ENCODE measurements around the gene GDAP2. TPM values are rescaled to one million over a fixed set of nuclear protein-coding genes. Genes with fewer than 3 reads are reported as not detected.

Gene GDAP2
- total RNA-seq, 1 experiment from 2014 or later = 14.5 TPM

DNA sequence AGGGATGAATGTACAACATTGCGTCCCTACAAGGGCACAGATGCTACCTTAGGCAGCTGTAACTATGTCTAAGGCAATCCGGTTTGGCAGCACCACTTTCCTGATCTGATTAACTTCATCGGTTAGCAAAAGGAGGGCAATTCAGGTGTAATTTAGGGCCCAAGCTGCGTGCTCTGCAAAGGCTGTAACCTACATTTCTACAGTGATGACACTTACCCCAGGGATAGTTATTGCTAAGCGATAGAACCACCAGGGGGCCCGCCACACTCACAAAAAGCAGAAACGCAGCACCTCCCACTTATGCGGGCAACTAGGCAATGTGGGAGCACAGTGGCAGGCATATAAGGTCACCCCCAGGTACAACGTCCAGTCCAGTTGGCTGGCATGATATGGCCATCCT lies 113.5 kb downstream of the GDAP2 start:
- in situ Hi-C loops (cut with HindIII; ENCODE audit: low pct_unique_long_range_greater_than_20kb, low sequenced_read_pairs) = no loop called here
- no peaks in the 10 kb centered on the region for H3K36me3 ChIP-seq (ENCODE audit: control insufficient read depth, insufficient read depth, low read length)
- H3K27ac ChIP-seq (ENCODE audit: low read length) = no peak overlapping the region
- ChIA-PET CTCF (no interaction called here), POLR2A (no interaction called here)
- H3K27me3 ChIP-seq (ENCODE audit: control insufficient read depth, insufficient read depth, low read length) = no peaks in the 10 kb centered on the region
- TF ChIP-seq, protein P1, sequence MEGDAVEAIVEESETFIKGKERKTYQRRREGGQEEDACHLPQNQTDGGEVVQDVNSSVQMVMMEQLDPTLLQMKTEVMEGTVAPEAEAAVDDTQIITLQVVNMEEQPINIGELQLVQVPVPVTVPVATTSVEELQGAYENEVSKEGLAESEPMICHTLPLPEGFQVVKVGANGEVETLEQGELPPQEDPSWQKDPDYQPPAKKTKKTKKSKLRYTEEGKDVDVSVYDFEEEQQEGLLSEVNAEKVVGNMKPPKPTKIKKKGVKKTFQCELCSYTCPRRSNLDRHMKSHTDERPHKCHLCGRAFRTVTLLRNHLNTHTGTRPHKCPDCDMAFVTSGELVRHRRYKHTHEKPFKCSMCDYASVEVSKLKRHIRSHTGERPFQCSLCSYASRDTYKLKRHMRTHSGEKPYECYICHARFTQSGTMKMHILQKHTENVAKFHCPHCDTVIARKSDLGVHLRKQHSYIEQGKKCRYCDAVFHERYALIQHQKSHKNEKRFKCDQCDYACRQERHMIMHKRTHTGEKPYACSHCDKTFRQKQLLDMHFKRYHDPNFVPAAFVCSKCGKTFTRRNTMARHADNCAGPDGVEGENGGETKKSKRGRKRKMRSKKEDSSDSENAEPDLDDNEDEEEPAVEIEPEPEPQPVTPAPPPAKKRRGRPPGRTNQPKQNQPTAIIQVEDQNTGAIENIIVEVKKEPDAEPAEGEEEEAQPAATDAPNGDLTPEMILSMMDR (IDR thresholded peaks at IDR 0.05) = peak; percentile 17
- TF ChIP-seq, protein P2, sequence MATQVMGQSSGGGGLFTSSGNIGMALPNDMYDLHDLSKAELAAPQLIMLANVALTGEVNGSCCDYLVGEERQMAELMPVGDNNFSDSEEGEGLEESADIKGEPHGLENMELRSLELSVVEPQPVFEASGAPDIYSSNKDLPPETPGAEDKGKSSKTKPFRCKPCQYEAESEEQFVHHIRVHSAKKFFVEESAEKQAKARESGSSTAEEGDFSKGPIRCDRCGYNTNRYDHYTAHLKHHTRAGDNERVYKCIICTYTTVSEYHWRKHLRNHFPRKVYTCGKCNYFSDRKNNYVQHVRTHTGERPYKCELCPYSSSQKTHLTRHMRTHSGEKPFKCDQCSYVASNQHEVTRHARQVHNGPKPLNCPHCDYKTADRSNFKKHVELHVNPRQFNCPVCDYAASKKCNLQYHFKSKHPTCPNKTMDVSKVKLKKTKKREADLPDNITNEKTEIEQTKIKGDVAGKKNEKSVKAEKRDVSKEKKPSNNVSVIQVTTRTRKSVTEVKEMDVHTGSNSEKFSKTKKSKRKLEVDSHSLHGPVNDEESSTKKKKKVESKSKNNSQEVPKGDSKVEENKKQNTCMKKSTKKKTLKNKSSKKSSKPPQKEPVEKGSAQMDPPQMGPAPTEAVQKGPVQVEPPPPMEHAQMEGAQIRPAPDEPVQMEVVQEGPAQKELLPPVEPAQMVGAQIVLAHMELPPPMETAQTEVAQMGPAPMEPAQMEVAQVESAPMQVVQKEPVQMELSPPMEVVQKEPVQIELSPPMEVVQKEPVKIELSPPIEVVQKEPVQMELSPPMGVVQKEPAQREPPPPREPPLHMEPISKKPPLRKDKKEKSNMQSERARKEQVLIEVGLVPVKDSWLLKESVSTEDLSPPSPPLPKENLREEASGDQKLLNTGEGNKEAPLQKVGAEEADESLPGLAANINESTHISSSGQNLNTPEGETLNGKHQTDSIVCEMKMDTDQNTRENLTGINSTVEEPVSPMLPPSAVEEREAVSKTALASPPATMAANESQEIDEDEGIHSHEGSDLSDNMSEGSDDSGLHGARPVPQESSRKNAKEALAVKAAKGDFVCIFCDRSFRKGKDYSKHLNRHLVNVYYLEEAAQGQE (IDR thresholded peaks at IDR 0.05; ENCODE audit: insufficient read depth in 1 of 2, low read depth in 2 of 2, low read length in 1 of 2) = no peak
- no peaks in the 10 kb centered on the region for H3K9me3 ChIP-seq (ENCODE audit: control insufficient read depth, insufficient read depth, low read depth, low read length)
- intact Hi-C loops (cut with micrococcal nuclease; ENCODE audit: unreplicated experiment) = loop anchor here (10.0 kb wide), 1 partner anchor 79 kb away; no protein-coding TSS in a partner anchor
- H3K4me3 ChIP-seq (ENCODE audit: low read depth in 2 of 2, low read length in 2 of 2) = no peak overlapping the region
- DNase-seq (ENCODE audit: low read depth, low spot score) (no peak), ATAC-seq (no peak)
- H3K4me1 ChIP-seq (ENCODE audit: control insufficient read depth, insufficient read depth, low read length) = no peaks in the 10 kb centered on the region
- BruUV-seq (replicated peaks) = no TSS peak

DNA sequence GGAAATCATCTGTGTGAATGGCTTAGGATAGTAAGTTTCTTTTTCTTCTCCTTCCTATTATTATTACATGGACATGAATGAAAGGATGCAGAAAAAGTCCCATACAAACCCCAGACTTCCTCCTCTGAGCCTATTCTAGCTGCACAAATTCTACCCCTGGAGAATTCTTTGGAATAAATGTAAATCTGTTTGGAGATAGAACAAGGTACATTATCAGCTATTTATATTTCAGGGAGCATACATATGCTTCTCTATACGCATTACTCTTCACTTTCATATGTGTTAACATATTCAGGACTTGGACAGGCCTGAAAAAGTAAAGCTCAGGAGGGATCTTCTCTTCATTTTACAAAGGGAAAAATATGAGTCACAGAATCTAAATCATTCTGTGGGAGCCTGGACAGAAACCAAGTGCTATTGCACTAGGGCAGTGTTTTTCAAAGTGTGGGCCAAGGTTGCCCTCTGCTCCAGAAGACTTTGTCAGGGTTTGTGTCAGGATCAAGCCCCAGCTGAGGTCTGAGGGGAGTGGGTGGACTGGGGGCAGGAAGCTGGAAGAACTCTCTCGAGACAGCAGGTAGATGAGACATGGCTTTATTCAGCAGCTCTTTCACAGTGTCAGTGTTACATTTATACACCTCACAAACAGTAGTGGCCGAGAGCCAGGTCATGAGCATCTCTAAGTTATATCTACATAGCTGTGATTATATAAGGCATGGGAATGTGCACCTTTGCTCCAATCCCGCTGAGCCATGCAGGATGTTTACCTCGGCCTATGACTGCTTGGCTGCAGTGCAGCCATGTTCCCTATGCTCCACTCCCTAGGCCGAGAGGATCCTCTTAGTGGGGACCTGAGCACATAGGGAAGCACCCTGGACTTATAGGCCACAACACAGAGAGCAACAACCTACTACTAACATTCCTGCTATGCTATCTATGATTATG lies 114.3 kb downstream of the GDAP2 start:
- ChIA-PET CTCF (no interaction called here), POLR2A (no interaction called here)
- TF ChIP-seq POLR2AphosphoS5 (IDR thresholded peaks at IDR 0.05; ENCODE audit: low read depth, low read length) = no peak
- no peak for TF ChIP-seq TCF7L2 (IDR thresholded peaks at IDR 0.05; ENCODE audit: low read depth, low read length)
- no peak for TF ChIP-seq SIN3A (IDR thresholded peaks at IDR 0.05; ENCODE audit: borderline replicate concordance, insufficient read depth, low read depth, low read length)
- TF ChIP-seq, protein P1 (IDR thresholded peaks at IDR 0.05) = no peak
- TF ChIP-seq, protein P2 (IDR thresholded peaks at IDR 0.05; ENCODE audit: insufficient read depth in 1 of 2, low read depth in 2 of 2, low read length in 1 of 2) = no peak
- Histone ChIP-seq H3K4me3 (ENCODE audit: low read depth in 2 of 2, low read length in 2 of 2) (no peak overlapping the region), H3K9me3 (ENCODE audit: control insufficient read depth, insufficient read depth, low read depth, low read length) (no peaks in the 10 kb centered on the region), H3K36me3 (ENCODE audit: control insufficient read depth, insufficient read depth, low read length) (no peaks in the 10 kb centered on the region), H3K4me1 (ENCODE audit: control insufficient read depth, insufficient read depth, low read length) (no peaks in the 10 kb centered on the region), H3K27me3 (ENCODE audit: control insufficient read depth, insufficient read depth, low read length) (no peaks in the 10 kb centered on the region), H3K27ac (ENCODE audit: low read length) (no peak overlapping the region)
- no peak for ATAC-seq
- in situ Hi-C loops (cut with HindIII; ENCODE audit: low pct_unique_long_range_greater_than_20kb, low sequenced_read_pairs) = no loop called here
- no peak for DNase-seq (ENCODE audit: low read depth, low spot score)
- intact Hi-C loops (cut with micrococcal nuclease; ENCODE audit: unreplicated experiment) = loop anchor here (10.0 kb wide), 1 partner anchor 80 kb away; no protein-coding TSS in a partner anchor
- no TSS peak for BruUV-seq (replicated peaks)
